OCI-LY7 (cell line): Measurements from ENCODE around the gene PSPC1. TPM values are rescaled to one million over a fixed set of nuclear protein-coding genes. Genes with fewer than 3 reads are reported as not detected.

ENCODE experiments used
- BruUV-seq: library from RNA; stranded (reverse); fragments of 400-500 nt; replicated peaks from 2 replicates; lab custom pipeline; 2021; lab: Mats Ljungman, UMichigan
- CTCF ChIA-PET: fragments of 300-600 bp; sonication (Branson Sonifier 250); formaldehyde crosslinking; loops from one replicate; lab custom pipeline; 2022; ENCODE audit warnings: antibody characterized with exemption; ENCODE audit not compliant: unreplicated experiment; lab: Charles Lee
- POLR2A ChIA-PET: fragments of 300-600 bp; sonication (Branson Sonifier 250); formaldehyde crosslinking; loops from one replicate; lab custom pipeline; 2022; ENCODE audit warnings: antibody characterized with exemption; lab: Charles Lee
- DNase-seq: peaks from one replicate; pipeline ENCODE4 v3.0.0-alpha.2; 2015; ENCODE audit warnings: low spot score
- H2AFZ ChIP-seq: fragments of 200-600 bp; sonication (generic), shearing (Covaris generic); 2 replicates; pipeline ENCODE4 v1.6.1; 2014; ENCODE audit warnings: mild to moderate bottlenecking, antibody characterized with exemption, low read length, moderate library complexity
- H3K27ac ChIP-seq: fragments of 200-600 bp; sonication (generic); 2 replicates; pipeline ENCODE4 v1.5.1; 2014; ENCODE audit warnings: mixed run types, low read depth, mild to moderate bottlenecking, moderate library complexity, low read length, inconsistent platforms; ENCODE audit not compliant: poor library complexity, severe bottlenecking
- H3K36me3 ChIP-seq: fragments of 200-600 bp; sonication (generic); 2 replicates; pipeline ENCODE4 v1.6.1; 2014; ENCODE audit warnings: mild to moderate bottlenecking, antibody characterized with exemption, low read length, moderate library complexity, mixed read lengths; ENCODE audit not compliant: insufficient read depth
- H3K4me1 ChIP-seq: fragments of 200-600 bp; sonication (generic); 2 replicates; pipeline ENCODE4 v1.5.1; 2014; ENCODE audit warnings: mild to moderate bottlenecking, low read length; ENCODE audit not compliant: insufficient read depth, poor library complexity, severe bottlenecking
- H3K4me2 ChIP-seq: fragments of 200-600 bp; sonication (generic); 2 replicates; pipeline ENCODE4 v1.6.1; 2014; ENCODE audit warnings: mild to moderate bottlenecking, low read length
- H3K4me3 ChIP-seq: fragments of 200-600 bp; sonication (generic); 2 replicates; pipeline ENCODE4 v1.5.1; 2014; ENCODE audit warnings: mild to moderate bottlenecking, low read depth, low read length; ENCODE audit not compliant: poor library complexity, severe bottlenecking
- H3K79me2 ChIP-seq: fragments of 200-600 bp; sonication (generic); 2 replicates; pipeline ENCODE4 v1.6.1; 2016; ENCODE audit warnings: low read depth, mild to moderate bottlenecking, low read length, moderate library complexity, mixed read lengths; ENCODE audit not compliant: insufficient read depth
- H3K9me2 ChIP-seq: fragments of 200-600 bp; sonication (generic); 2 replicates; pipeline ENCODE4 v1.6.1; 2016; ENCODE audit warnings: mild to moderate bottlenecking, low read length, mixed read lengths; ENCODE audit not compliant: insufficient read depth
- H3K9me3 ChIP-seq: fragments of 200-600 bp; sonication (generic); 2 replicates; pipeline ENCODE4 v1.6.1; 2014; ENCODE audit warnings: mild to moderate bottlenecking, mixed run types, low read length, mixed read lengths
- H4K20me1 ChIP-seq: fragments of 200-600 bp; sonication (generic); 2 replicates; pipeline ENCODE4 v1.6.1; 2014; ENCODE audit warnings: mild to moderate bottlenecking, antibody characterized with exemption, low read length, moderate library complexity, mixed read lengths; ENCODE audit not compliant: insufficient read depth
- EZH2phosphoT487 ChIP-seq: fragments of 200-600 bp; sonication (generic); IDR thresholded peaks from 2 replicates; pipeline ENCODE4 v1.6.1; 2018; ENCODE audit warnings: low read depth, borderline replicate concordance, mild to moderate bottlenecking, mixed run types, antibody characterized with exemption, low read length, moderate library complexity, mixed read lengths
- intact Hi-C: fragments of 100-400 bp; cut with micrococcal nuclease; formaldehyde crosslinking; loops from one replicate; pipeline ENCODE4 v1.10.0; 2022; ENCODE audit not compliant: unreplicated experiment
- total RNA-seq, 2 experiments: library from RNA; depleted of rRNA in 1 of 2; stranded (reverse); fragments of >200 nt in 1 of 2; shearing (Covaris generic) in 1 of 2; gene quantifications; 2 replicates each; pipeline ENCODE4 v1.2.3, GENCODE V29; 2014 to 2022
- TF ChIP-seq, protein P1 (sequence below): fragments of 200-600 bp; sonication (generic); conservative IDR thresholded peaks from 2 replicates; pipeline ENCODE4 v1.5.1; 2014; ENCODE audit warnings: mild to moderate bottlenecking, antibody characterized with exemption, low read length, moderate library complexity, mixed read lengths

Gene PSPC1
- total RNA-seq, 2 experiments from 2014 or later: 91.5 to 115 TPM

DNA sequence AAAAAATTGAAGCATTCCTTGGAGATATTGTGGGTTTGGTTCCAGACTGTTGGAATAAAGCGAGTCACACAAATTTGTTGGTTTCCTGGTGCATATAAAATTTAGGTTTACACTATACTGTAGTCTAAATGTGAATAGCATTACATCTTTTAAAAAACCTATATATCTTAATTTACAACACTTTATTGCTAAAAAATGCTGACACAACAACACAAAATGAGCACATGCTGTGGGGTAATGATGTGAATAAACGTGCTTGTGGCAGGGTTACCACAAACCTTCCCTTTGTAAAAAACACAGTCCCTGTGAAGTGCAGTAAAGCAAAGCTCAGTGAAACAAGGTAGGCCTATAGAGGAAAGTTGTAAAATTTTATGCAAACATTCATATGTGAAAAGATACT lies 121.6 kb downstream of the PSPC1 start:
- H3K27ac ChIP-seq: no peak overlapping the region
- BruUV-seq: no TSS peak
- POLR2A ChIA-PET: interaction anchor here (0.6 kb wide), 1 partner anchor 86 kb away, joined by 3 read pairs; no protein-coding TSS in a partner anchor
- no peak for TF ChIP-seq EZH2phosphoT487
- TF ChIP-seq, protein P1, sequence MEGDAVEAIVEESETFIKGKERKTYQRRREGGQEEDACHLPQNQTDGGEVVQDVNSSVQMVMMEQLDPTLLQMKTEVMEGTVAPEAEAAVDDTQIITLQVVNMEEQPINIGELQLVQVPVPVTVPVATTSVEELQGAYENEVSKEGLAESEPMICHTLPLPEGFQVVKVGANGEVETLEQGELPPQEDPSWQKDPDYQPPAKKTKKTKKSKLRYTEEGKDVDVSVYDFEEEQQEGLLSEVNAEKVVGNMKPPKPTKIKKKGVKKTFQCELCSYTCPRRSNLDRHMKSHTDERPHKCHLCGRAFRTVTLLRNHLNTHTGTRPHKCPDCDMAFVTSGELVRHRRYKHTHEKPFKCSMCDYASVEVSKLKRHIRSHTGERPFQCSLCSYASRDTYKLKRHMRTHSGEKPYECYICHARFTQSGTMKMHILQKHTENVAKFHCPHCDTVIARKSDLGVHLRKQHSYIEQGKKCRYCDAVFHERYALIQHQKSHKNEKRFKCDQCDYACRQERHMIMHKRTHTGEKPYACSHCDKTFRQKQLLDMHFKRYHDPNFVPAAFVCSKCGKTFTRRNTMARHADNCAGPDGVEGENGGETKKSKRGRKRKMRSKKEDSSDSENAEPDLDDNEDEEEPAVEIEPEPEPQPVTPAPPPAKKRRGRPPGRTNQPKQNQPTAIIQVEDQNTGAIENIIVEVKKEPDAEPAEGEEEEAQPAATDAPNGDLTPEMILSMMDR: no peak
- intact Hi-C loops: no loop called here
- H3K9me2 ChIP-seq: no peaks in the 10 kb centered on the region
- no peaks in the 10 kb centered on the region for H4K20me1 ChIP-seq
- H2AFZ ChIP-seq: no peak overlapping the region
- H3K9me3 ChIP-seq: no peaks in the 10 kb centered on the region
- H3K4me2 ChIP-seq: no peak overlapping the region
- H3K36me3 ChIP-seq: peaks cover 72% of the 10 kb centered on the region
- CTCF ChIA-PET: no interaction called here
- H3K79me2 ChIP-seq: no peaks in the 10 kb centered on the region
- H3K4me3 ChIP-seq: no peak overlapping the region
- H3K4me1 ChIP-seq: no peaks in the 10 kb centered on the region
- no peak for DNase-seq

DNA sequence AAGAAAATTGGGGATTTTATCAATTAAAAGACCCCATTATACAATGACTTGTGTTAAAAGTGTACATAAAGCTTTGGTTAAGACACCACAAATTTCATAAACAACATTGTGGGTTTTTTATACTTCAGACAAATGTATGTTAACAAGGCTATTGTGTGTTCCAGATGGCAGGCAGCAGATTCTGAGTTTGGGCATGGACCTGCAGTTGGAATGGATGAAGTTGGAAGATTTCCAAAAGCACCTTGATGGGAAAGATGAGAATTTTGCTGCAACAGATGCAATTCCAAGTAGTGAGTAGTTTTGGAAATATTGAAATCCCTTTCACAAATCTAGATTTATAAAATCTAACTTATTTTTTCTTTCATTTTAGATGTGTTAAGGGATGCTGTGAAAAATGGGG lies 123.9 kb downstream of the PSPC1 start:
- no peak for DNase-seq
- Histone ChIP-seq H4K20me1 (no peaks in the 10 kb centered on the region), H2AFZ (no peak overlapping the region), H3K4me3 (no peak overlapping the region), H3K27ac (no peak overlapping the region), H3K36me3 (peaks cover 58% of the 10 kb centered on the region), H3K4me2 (no peak overlapping the region), H3K9me3 (no peaks in the 10 kb centered on the region), H3K9me2 (no peaks in the 10 kb centered on the region), H3K4me1 (no peaks in the 10 kb centered on the region), H3K79me2 (no peaks in the 10 kb centered on the region)
- no peak for TF ChIP-seq EZH2phosphoT487
- TF ChIP-seq, protein P1: no peak
- intact Hi-C loops: no loop called here
- BruUV-seq: no TSS peak
- ChIA-PET POLR2A (interaction anchor here (0.7 kb wide), 1 partner anchor 800 kb away, joined by 4 read pairs; no protein-coding TSS in a partner anchor), CTCF (no interaction called here)

DNA sequence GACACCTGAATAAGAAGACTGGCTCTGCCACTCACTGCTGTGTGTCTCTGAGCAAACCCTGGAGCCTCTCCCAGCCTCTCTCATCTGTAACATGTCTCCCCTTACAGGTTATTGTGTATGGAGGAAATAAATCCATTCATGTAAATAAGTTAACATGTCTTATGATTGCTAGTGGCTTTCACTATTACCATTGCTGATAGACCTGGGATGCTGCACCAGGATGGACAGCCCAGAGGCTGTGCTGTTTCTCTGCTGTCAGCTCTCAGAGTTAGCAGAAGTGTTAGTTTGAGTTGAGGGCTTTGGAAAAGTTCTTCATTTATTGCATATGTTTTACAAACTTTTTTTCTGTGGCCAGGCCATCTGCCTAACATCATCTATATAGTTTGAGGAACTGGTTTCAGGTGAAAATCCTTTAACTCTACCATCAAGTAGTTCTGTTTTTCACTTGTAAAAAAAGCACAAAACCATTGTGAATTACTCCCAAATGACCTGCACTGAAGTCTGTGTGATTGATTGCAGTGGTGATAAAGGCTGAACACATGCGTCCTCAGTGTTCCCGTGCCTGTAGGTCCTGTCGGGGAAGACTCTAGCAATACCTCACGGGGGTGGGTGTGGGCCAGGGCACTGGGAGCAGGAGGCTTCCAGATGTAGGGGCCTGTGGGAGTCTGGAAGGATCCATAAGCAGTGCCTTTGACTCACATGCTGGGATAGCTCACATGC lies 124.7 kb downstream of the PSPC1 start:
- no peaks in the 10 kb centered on the region for H3K9me3 ChIP-seq
- H3K27ac ChIP-seq: no peak overlapping the region
- TF ChIP-seq, protein P1: no peak
- no peak for TF ChIP-seq EZH2phosphoT487
- intact Hi-C loops: no loop called here
- no TSS peak for BruUV-seq
- no peak overlapping the region for H3K4me2 ChIP-seq
- no peak for DNase-seq
- H3K4me1 ChIP-seq: no peaks in the 10 kb centered on the region
- ChIA-PET POLR2A (no interaction called here), CTCF (no interaction called here)
- no peaks in the 10 kb centered on the region for H3K9me2 ChIP-seq
- H3K79me2 ChIP-seq: no peaks in the 10 kb centered on the region
- H4K20me1 ChIP-seq: no peaks in the 10 kb centered on the region
- H3K36me3 ChIP-seq: peaks cover 50% of the 10 kb centered on the region
- H2AFZ ChIP-seq: no peak overlapping the region
- H3K4me3 ChIP-seq: no peak overlapping the region
